ENCODE data around the gene PRDM16. TPM values are rescaled to one million over a fixed set of nuclear protein-coding genes. Genes with fewer than 3 reads are reported as not detected.

PRDM16 gene
- total RNA-seq, 1 experiment from 2014 or later, result 6.1 TPM

- H3K27ac ChIP-seq (ENCODE audit: low read depth, low read length), result no peak overlapping the region
- no peaks in the 10 kb centered on the region for H3K79me2 ChIP-seq (ENCODE audit: insufficient read depth, low read length)
- H2AFZ ChIP-seq (ENCODE audit: low read depth, low read length, poor library complexity, severe bottlenecking), result no peak overlapping the region
- no peaks in the 10 kb centered on the region for H3K9me2 ChIP-seq (ENCODE audit: insufficient read depth)
- no peaks in the 10 kb centered on the region for H3K4me1 ChIP-seq (ENCODE audit: control insufficient read depth in 1 of 2, insufficient read depth in 2 of 2, low read length in 2 of 2)
- no peak for TF ChIP-seq RAD21 (IDR thresholded peaks at IDR 0.05; ENCODE audit: low read depth)
- TF ChIP-seq ZNF274 (IDR thresholded peaks at IDR 0.05; ENCODE audit: low read depth, low read length), result no peak
- TF ChIP-seq CTCF (IDR thresholded peaks at IDR 0.05 in 2 of 3, conservative IDR thresholded peaks at IDR 0.05 in 1 of 3; ENCODE audit: borderline replicate concordance in 1 of 3, insufficient read depth in 1 of 3, low read depth in 2 of 3, low read length in 2 of 3), result no peak
- TF ChIP-seq CEBPB (IDR thresholded peaks at IDR 0.05; ENCODE audit: low read depth), result no peak
- no peak for TF ChIP-seq SIN3A (IDR thresholded peaks at IDR 0.05; ENCODE audit: low read depth)
- no peak for TF ChIP-seq YY1 (IDR thresholded peaks at IDR 0.05; ENCODE audit: extremely low read depth, insufficient replicate concordance, low read depth, low read length)
- no peak for TF ChIP-seq SRF (IDR thresholded peaks at IDR 0.05; ENCODE audit: low read depth)
- TF ChIP-seq REST (IDR thresholded peaks at IDR 0.05; ENCODE audit: low read depth), result no peak
- ChIA-PET CTCF (no interaction called here), POLR2A (no interaction called here), RAD21 (ENCODE audit: low non-redundant PET in 1 of 2, low total read pairs in 2 of 2, uncharacterized antibody in 2 of 2, unreplicated experiment in 2 of 2) (no interaction called here)
- no peak overlapping the region for H3K4me3 ChIP-seq (replicated peaks in 1 of 2; ENCODE audit: low read depth in 1 of 2, low read length in 2 of 2)
- no peaks in the 10 kb centered on the region for H3K27me3 ChIP-seq (ENCODE audit: insufficient read depth, low read length)
- ATAC-seq (no peak), DNase-seq (ENCODE audit: low read depth, low spot score) (no peak)
- no peaks in the 10 kb centered on the region for H3K36me3 ChIP-seq (ENCODE audit: control insufficient read depth in 1 of 2, insufficient read depth in 2 of 2, low read length in 2 of 2)
- intact Hi-C loops (cut with micrococcal nuclease), result no loop called here
- no peaks in the 10 kb centered on the region for H3K9me3 ChIP-seq (ENCODE audit: control insufficient read depth in 1 of 2, insufficient read depth in 1 of 2, low read depth in 1 of 2, low read length in 2 of 2)
- H3K4me2 ChIP-seq (ENCODE audit: low read length), result no peak overlapping the region
- no TSS peak for BruUV-seq (replicated peaks)
- H3K9ac ChIP-seq (ENCODE audit: low read length), result no peak overlapping the region
- H4K20me1 ChIP-seq (ENCODE audit: insufficient read depth), result no peaks in the 10 kb centered on the region
Measured at GRCh38 chr1:3086272-3086974, 17.4 kb downstream of the PRDM16 start.
